HG02938 (cell line): ENCODE measurements around the gene SYTL2.
"Not testable (repeated sequence)": the region's sequence is repeated elsewhere in the genome, so short reads cannot be mapped to it uniquely, and the experiment has no call there.

Experiments
- ATAC-seq: cut with Tn5 transposase; IDR thresholded peaks from one replicate; pipeline ENCODE4 v1.9.1; 2021; ENCODE audit warnings: mild to moderate bottlenecking, moderate library complexity; ENCODE audit not compliant: unreplicated experiment

Gene SYTL2

GRCh38 chr11:85799142-85799541 is 11.8 kb downstream of the SYTL2 start:
- no peak for ATAC-seq

- no peak for ATAC-seq
These were observed 12.6 kb downstream of the SYTL2 start for GRCh38 chr11:85798361-85798760.

GRCh38 chr11:85795712-85796487 is 15.0 kb downstream of the SYTL2 start:
- ATAC-seq, result no peak

- ATAC-seq, result no peak
These were observed 19.4 kb downstream of the SYTL2 start for GRCh38 chr11:85791409-85791990.

- peak; percentile 45 for ATAC-seq
These were observed 22.9 kb downstream of the SYTL2 start for GRCh38 chr11:85787809-85788760.

GRCh38 chr11:85787168-85787567 is 23.8 kb downstream of the SYTL2 start:
- peak; percentile 52 for ATAC-seq

- no peak for ATAC-seq
These were observed 26.3 kb downstream of the SYTL2 start for GRCh38 chr11:85784480-85785265.

GRCh38 chr11:85783758-85784157 is 27.2 kb downstream of the SYTL2 start:
- ATAC-seq, result no peak

- not testable (repeated sequence) for ATAC-seq
These were observed 30.0 kb downstream of the SYTL2 start for GRCh38 chr11:85780780-85781517.

- ATAC-seq, result no peak
These were observed 30.8 kb downstream of the SYTL2 start for GRCh38 chr11:85779956-85780640.

GRCh38 chr11:85777603-85777972 is 33.4 kb downstream of the SYTL2 start:
- not testable (repeated sequence) for ATAC-seq

- no peak for ATAC-seq
These were observed 33.9 kb downstream of the SYTL2 start for GRCh38 chr11:85776951-85777602.

GRCh38 chr11:85774256-85775101 is 36.5 kb downstream of the SYTL2 start:
- ATAC-seq, result no peak

GRCh38 chr11:85772695-85773094 is 38.2 kb downstream of the SYTL2 start:
- ATAC-seq, result no peak

GRCh38 chr11:85771568-85771967 is 39.4 kb downstream of the SYTL2 start:
- ATAC-seq, result no peak

- no peak for ATAC-seq
These were observed 41.2 kb downstream of the SYTL2 start for GRCh38 chr11:85769771-85770170.

GRCh38 chr11:85768473-85769146 is 42.3 kb downstream of the SYTL2 start:
- no peak for ATAC-seq
